ENCODE results near the gene LRRTM4. TPM values are rescaled to one million over a fixed set of nuclear protein-coding genes. Genes with fewer than 3 reads are reported as not detected.

Gene LRRTM4
- polyA plus RNA-seq, 1 of the 3 experiments (the other 2 are of a cell fraction), result 0.10 TPM

DNA sequence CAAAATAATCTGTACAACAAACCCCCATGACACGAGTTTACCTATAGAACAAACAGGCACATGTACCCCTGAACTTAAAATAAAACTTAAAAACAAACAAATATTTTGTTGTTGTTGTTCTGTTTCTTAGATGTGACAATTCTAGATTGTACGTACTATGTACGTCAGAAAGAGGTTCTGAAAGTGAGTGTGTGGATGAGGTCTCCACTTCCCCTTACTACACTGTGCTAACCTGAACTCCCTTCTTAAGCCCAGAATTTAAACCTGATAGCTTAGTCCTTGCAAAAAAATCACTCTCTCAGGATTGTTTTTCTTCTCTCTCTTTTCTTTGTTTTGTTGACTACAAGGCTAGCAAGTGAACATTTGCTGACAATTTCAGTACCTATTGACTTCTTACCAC is 581.6 kb downstream of the LRRTM4 start (continued):
- TF ChIP-seq, protein P1, sequence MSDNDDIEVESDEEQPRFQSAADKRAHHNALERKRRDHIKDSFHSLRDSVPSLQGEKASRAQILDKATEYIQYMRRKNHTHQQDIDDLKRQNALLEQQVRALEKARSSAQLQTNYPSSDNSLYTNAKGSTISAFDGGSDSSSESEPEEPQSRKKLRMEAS (IDR thresholded peaks at IDR 0.05; ENCODE audit: low read depth), result no peak
- TF ChIP-seq TAF1 (IDR thresholded peaks at IDR 0.05; ENCODE audit: borderline replicate concordance, low read depth, low read length), result no peak
- TF ChIP-seq EZH2phosphoT487 (IDR thresholded peaks at IDR 0.05; ENCODE audit: borderline replicate concordance, low read depth), result no peak
- TF ChIP-seq, protein P2, sequence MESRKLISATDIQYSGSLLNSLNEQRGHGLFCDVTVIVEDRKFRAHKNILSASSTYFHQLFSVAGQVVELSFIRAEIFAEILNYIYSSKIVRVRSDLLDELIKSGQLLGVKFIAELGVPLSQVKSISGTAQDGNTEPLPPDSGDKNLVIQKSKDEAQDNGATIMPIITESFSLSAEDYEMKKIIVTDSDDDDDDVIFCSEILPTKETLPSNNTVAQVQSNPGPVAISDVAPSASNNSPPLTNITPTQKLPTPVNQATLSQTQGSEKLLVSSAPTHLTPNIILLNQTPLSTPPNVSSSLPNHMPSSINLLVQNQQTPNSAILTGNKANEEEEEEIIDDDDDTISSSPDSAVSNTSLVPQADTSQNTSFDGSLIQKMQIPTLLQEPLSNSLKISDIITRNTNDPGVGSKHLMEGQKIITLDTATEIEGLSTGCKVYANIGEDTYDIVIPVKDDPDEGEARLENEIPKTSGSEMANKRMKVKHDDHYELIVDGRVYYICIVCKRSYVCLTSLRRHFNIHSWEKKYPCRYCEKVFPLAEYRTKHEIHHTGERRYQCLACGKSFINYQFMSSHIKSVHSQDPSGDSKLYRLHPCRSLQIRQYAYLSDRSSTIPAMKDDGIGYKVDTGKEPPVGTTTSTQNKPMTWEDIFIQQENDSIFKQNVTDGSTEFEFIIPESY (IDR thresholded peaks at IDR 0.05; ENCODE audit: borderline replicate concordance, low read depth), result no peak
- TF ChIP-seq, protein P3, sequence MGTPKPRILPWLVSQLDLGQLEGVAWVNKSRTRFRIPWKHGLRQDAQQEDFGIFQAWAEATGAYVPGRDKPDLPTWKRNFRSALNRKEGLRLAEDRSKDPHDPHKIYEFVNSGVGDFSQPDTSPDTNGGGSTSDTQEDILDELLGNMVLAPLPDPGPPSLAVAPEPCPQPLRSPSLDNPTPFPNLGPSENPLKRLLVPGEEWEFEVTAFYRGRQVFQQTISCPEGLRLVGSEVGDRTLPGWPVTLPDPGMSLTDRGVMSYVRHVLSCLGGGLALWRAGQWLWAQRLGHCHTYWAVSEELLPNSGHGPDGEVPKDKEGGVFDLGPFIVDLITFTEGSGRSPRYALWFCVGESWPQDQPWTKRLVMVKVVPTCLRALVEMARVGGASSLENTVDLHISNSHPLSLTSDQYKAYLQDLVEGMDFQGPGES (IDR thresholded peaks at IDR 0.05; ENCODE audit: low read depth, low read length), result no peak
- no peak for TF ChIP-seq ELF1 (IDR thresholded peaks at IDR 0.05)
- no peak for TF ChIP-seq FOXM1 (IDR thresholded peaks at IDR 0.05; ENCODE audit: low read depth)

DNA sequence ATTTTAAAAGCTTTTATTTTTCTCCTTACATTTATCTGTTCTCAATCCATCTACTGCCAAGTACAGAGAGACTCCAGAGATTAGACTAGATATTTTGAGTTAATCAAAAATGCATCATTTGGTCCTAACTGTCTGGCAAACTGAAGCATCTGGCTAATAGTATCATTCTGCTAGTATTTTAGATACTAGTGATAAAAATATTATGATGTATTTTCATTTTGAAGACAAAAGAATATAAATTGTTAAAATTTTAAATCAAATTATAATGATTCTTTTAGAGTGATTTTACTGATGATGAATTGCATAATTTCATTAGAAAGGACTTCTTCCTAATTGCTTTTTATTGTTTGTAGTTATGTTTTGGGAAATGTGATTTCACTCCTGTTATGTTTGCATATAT is 584.0 kb downstream of the LRRTM4 start:
- Histone ChIP-seq H4K20me1 (ENCODE audit: insufficient read depth) (no peaks in the 10 kb centered on the region), H3K4me3 (ENCODE audit: low read depth in 2 of 2, low read length in 1 of 2) (no peak overlapping the region), H3K79me2 (ENCODE audit: insufficient read depth) (no peaks in the 10 kb centered on the region), H3K27me3 (ENCODE audit: insufficient read depth) (no peaks in the 10 kb centered on the region), H3F3A (replicated peaks; ENCODE audit: insufficient read depth) (no peaks in the 10 kb centered on the region), H3K9me3 (no peaks in the 10 kb centered on the region), H3K9ac (no peak overlapping the region), H3K4me1 (ENCODE audit: control insufficient read depth in 1 of 2, insufficient read depth in 2 of 2, low read depth in 1 of 2, low read length in 1 of 2) (no peaks in the 10 kb centered on the region), H3K9me2 (no peaks in the 10 kb centered on the region), H2AFZ (ENCODE audit: low read depth) (no peak overlapping the region), H3K27ac (ENCODE audit: low read depth in 2 of 2, low read length in 1 of 2) (no peak overlapping the region), H3K4me2 (no peak overlapping the region), H3K36me3 (replicated peaks in 1 of 2; ENCODE audit: control insufficient read depth in 1 of 2, insufficient read depth in 2 of 2, low read length in 1 of 2) (no peaks in the 10 kb centered on the region)
- no peak for DNase-seq
- ChIA-PET POLR2A (no interaction called here), CTCF (interaction anchor here (0.9 kb wide), 1 partner anchor 12 kb away, joined by 3 read pairs; no protein-coding TSS in a partner anchor)
- no peak for TF ChIP-seq POLR2AphosphoS5 (IDR thresholded peaks at IDR 0.05; ENCODE audit: low read depth, low read length)
- TF ChIP-seq MEF2A (IDR thresholded peaks at IDR 0.05; ENCODE audit: borderline replicate concordance, low read depth), result no peak
- no peak for TF ChIP-seq RXRA (IDR thresholded peaks at IDR 0.05; ENCODE audit: borderline replicate concordance, low read depth)
- no peak for TF ChIP-seq MXI1 (IDR thresholded peaks at IDR 0.05; ENCODE audit: low read depth, low read length)
- TF ChIP-seq, protein P3 (IDR thresholded peaks at IDR 0.05; ENCODE audit: low read depth, low read length), result no peak
- TF ChIP-seq ELF1 (IDR thresholded peaks at IDR 0.05), result no peak
- TF ChIP-seq SMC3 (IDR thresholded peaks at IDR 0.05; ENCODE audit: low read depth, low read length), result no peak
- no peak for TF ChIP-seq NRF1 (IDR thresholded peaks at IDR 0.05; ENCODE audit: low read depth, low read length)
- no peak for TF ChIP-seq TAF1 (IDR thresholded peaks at IDR 0.05; ENCODE audit: borderline replicate concordance, low read depth, low read length)
- TF ChIP-seq, protein P4, sequence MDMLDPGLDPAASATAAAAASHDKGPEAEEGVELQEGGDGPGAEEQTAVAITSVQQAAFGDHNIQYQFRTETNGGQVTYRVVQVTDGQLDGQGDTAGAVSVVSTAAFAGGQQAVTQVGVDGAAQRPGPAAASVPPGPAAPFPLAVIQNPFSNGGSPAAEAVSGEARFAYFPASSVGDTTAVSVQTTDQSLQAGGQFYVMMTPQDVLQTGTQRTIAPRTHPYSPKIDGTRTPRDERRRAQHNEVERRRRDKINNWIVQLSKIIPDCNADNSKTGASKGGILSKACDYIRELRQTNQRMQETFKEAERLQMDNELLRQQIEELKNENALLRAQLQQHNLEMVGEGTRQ (IDR thresholded peaks at IDR 0.05; ENCODE audit: borderline replicate concordance, low read depth, low read length), result no peak
- TF ChIP-seq EZH2phosphoT487 (IDR thresholded peaks at IDR 0.05; ENCODE audit: borderline replicate concordance, low read depth), result no peak

All from SK-N-SH (cell line).